ENCODE results near the gene WDR90. TPM values are rescaled to one million over a fixed set of nuclear protein-coding genes. Genes with fewer than 3 reads are reported as not detected.
A peak's percentile ranks its signal among the peaks of the same experiment; 100 is the strongest.

The WDR90 gene
- total and polyA plus RNA-seq, 2 of the 13 experiments (the other 11 are each of a cell fraction or from before 2014, with no cell fraction given): 14.9 to 28.9 TPM

GRCh38 chr16:667780-668518 lies 18.8 kb downstream of the WDR90 start, which contains the start of gene RHOT2 (continued):
- TF ChIP-seq, protein P1, sequence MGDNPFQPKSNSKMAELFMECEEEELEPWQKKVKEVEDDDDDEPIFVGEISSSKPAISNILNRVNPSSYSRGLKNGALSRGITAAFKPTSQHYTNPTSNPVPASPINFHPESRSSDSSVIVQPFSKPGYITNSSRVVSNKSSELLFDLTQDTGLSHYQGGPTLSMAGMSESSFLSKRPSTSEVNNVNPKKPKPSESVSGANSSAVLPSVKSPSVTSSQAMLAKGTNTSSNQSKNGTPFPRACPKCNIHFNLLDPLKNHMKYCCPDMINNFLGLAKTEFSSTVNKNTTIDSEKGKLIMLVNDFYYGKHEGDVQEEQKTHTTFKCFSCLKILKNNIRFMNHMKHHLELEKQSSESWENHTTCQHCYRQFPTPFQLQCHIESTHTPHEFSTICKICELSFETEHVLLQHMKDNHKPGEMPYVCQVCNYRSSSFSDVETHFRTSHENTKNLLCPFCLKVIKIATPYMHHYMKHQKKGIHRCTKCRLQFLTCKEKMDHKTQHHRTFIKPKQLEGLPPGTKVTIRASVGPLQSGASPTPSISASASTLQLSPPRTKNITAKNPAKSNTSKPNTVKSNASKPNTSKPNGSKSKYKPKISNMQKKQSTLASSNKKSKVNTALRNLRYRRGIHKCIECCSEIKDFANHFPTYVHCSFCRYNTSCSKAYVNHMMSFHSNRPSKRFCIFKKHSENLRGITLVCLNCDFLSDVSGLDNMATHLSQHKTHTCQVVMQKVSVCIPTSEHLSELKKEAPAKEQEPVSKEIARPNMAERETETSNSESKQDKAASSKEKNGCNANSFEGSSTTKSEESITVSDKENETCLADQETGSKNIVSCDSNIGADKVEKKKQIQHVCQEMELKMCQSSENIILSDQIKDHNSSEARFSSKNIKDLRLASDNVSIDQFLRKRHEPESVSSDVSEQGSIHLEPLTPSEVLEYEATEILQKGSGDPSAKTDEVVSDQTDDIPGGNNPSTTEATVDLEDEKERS (CRISPR knock-in tag; IDR thresholded peaks at IDR 0.05): no peak
- TF ChIP-seq TIGD3 (CRISPR knock-in tag; IDR thresholded peaks at IDR 0.05; ENCODE audit: borderline replicate concordance): peak; percentile 73; the same call in 1 of the 2 replicates
- peak; percentile 64; the same call in 1 of the 2 replicates for TF ChIP-seq ZNF503 (CRISPR knock-in tag; IDR thresholded peaks at IDR 0.05)
- no peak for TF ChIP-seq PCBP2 (optimal IDR thresholded peaks at IDR 0.05; ENCODE audit: low read depth, low read length, poor library complexity, severe bottlenecking)
- no peak for TF ChIP-seq MIER2 (CRISPR knock-in tag; IDR thresholded peaks at IDR 0.05)
- TF ChIP-seq ZNF552 (CRISPR knock-in tag; IDR thresholded peaks at IDR 0.05; ENCODE audit: borderline replicate concordance): no peak
- peak; percentile 44; the same call in 1 of the 2 replicates for TF ChIP-seq ZSCAN31 (CRISPR knock-in tag; IDR thresholded peaks at IDR 0.05; ENCODE audit: low read depth)
- TF ChIP-seq KDM5B (CRISPR knock-in tag; IDR thresholded peaks at IDR 0.05; ENCODE audit: borderline replicate concordance): peak; percentile 73; the same call in 1 of the 2 replicates
- TF ChIP-seq ZBTB7B (CRISPR knock-in tag; IDR thresholded peaks at IDR 0.05): peak; percentile 46; the same call in 1 of the 2 replicates
- TF ChIP-seq KDM6A (CRISPR knock-in tag; IDR thresholded peaks at IDR 0.05; ENCODE audit: low read depth): no peak
- TF ChIP-seq ZNF468 (CRISPR knock-in tag; IDR thresholded peaks at IDR 0.05): no peak; the same call in 1 of the 2 replicates
- no peak for TF ChIP-seq ZFAT (CRISPR knock-in tag; conservative IDR thresholded peaks at IDR 0.05)
- no peak for TF ChIP-seq ZNF816 (CRISPR knock-in tag; IDR thresholded peaks at IDR 0.05; ENCODE audit: borderline replicate concordance)
- no peak for TF ChIP-seq ZMYM2 (CRISPR knock-in tag; IDR thresholded peaks at IDR 0.05)
- peak; percentile 97 for TF ChIP-seq PHF5A (CRISPR knock-in tag; IDR thresholded peaks at IDR 0.05; ENCODE audit: low read depth, unreplicated experiment)
- TF ChIP-seq ZNF570 (CRISPR knock-in tag; IDR thresholded peaks at IDR 0.05; ENCODE audit: borderline replicate concordance): no peak
- TF ChIP-seq HNRNPL (IDR thresholded peaks at IDR 0.05; ENCODE audit: low read depth, low read length): 0 out of 2 replicates have a peak, but pooled peaks have one; percentile 10
- no peak for TF ChIP-seq NKX3-1 (CRISPR knock-in tag; IDR thresholded peaks at IDR 0.05)
- peak; percentile 91 for TF ChIP-seq ZNF639 (CRISPR knock-in tag; conservative IDR thresholded peaks at IDR 0.05)
- TF ChIP-seq ZNF564 (CRISPR knock-in tag; IDR thresholded peaks at IDR 0.05): peak; percentile 91
- no peak for TF ChIP-seq ADNP (CRISPR knock-in tag; IDR thresholded peaks at IDR 0.05)
- 0 out of 2 replicates have a peak, but pooled peaks have one; percentile 46 for TF ChIP-seq RFXANK (CRISPR knock-in tag; IDR thresholded peaks at IDR 0.05)
- TF ChIP-seq HNRNPH1 (optimal IDR thresholded peaks at IDR 0.05; ENCODE audit: low read depth, low read length): no peak
